Measurements from ENCODE around the gene RAD51B.

Gene RAD51B

DNA sequence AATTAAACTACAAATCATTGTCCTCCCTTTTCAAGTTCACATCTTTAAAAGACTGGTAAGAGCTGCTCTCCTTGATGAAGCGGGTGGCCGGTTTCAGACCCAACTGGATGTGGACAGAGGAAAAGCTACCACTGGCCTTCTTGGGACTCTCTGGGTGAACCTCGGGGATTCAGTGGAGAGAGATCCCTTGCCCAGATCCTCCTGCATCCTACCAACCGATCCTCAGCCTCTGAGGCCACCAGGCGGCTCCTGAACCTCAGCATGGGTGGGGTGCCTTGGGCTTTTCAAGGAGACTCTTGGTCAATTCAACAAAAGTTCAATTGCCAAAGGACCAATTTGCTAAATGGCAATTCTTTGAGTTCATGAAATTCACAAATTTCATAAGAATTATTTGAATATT is 888.8 kb downstream of the RAD51B start:
- DNase-seq, result no peak

DNA sequence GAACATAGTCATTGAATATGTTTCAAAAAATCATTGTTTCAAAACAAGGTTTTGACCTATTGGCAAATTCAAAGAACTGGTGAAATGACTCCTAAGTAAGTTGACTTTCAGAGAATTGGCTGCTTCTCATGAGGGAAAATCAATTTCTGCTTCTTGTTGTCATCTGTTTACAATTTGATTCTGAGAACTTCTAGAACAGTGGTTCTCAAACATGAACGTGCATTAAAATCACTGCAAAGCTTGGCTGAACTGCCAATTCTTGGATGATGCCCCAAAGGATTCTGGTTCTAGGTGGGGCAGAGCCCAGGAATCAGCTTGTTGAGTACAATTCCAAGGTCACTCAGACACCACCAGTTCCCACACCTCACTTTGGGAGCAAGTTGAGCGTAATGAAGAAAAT is 889.4 kb downstream of the RAD51B start:
- DNase-seq, result no peak

- no peak for DNase-seq
Observed at GRCh38 chr14:68710776-68711175, 891.2 kb downstream of the RAD51B start.

- peak; percentile 15 for DNase-seq
Observed at GRCh38 chr14:68711561-68712309, 892.2 kb downstream of the RAD51B start.

DNA sequence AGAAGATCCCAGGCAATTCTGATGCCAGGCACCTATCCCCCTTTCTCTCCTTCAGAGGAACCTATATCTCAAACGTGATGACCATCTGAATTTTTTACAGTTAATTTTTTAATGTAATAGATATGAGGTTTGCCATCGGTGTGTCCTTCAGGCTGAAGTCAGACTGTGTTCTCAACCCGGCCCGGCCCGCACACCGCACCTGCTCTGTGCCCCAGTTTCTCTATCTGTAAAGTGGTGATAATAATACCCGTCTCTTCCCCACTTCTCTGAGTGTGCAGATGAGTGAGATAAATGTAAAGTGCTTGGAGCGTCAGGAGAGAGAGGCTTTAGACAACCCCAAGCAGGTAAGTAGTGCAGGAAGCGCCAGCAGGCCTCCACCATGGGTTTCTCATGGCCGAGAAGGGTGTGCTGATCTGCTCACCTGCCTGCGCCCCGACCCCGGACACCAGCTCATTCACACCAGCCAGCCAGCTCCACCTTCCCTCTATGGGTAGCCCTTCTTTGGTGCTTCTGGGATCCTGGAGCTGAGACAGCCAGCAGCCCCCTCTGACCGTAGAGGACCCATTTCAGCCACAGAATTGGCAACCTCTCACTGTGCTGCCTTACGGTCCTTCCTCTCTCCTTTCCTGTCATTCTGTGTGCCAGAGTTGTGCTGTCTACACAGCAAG is 893.3 kb downstream of the RAD51B start:
- DNase-seq, result no peak

DNA sequence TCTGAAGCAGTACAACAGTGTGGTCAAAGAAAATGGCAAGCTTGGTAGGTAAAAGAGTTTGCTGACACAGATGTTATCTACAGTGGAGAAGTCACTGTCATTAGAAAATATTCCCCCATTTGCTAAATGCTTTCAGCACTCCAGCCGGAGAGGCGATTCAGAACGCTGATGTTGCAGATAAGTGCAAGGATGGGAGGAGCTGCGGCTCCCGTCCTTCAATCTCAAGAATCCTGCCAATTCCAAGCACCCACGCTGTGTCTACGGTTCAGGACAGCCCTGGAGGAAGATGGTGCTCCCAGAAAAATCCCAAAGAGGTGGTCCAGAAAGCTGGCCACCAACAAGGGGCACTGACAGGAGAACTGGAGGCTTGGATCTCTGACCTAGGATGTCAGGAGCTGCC is 894.2 kb downstream of the RAD51B start:
- no peak for DNase-seq

GRCh38 chr14:68714991-68715924 is 895.7 kb downstream of the RAD51B start:
- peak; percentile 17 for DNase-seq

- peak; percentile 72 for DNase-seq
Observed at GRCh38 chr14:68716698-68717097, 897.1 kb downstream of the RAD51B start.

GRCh38 chr14:68718023-68718990 is 898.7 kb downstream of the RAD51B start:
- DNase-seq, result peak; percentile 34

DNA sequence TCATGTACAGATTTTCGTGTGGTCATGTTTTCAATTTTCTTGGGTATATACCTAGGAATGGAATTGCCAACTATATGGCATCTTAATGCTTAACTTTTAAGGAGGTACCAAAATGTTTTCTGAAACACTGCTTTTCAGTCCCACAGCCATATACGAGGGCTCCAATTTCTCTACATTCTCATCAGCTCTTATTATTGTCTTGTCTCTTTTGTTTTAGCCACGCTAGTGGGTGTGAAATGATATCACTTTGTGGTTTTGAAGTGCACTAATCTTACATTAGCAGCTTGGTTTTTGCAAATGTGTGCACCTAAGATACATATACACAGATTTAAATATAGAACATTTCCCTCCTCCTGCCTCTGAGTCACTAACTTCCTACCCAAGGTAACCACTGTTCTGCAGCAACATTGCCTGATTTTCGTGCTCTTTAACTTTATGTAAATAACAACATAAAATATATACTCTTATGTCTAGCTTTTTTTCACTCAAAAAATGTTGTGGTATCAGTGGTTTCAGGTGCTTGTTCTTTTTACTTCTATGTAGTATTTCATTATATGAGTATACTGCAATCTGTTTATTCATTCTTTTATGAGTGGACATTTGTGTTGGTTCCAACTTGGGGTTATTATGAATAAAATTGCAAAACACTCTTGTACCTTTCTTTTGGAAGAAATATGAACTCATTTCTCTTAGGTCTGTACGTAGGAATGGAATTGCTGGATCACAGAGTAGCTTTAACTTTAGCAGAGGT is 900.2 kb downstream of the RAD51B start:
- DNase-seq, result no peak

DNA sequence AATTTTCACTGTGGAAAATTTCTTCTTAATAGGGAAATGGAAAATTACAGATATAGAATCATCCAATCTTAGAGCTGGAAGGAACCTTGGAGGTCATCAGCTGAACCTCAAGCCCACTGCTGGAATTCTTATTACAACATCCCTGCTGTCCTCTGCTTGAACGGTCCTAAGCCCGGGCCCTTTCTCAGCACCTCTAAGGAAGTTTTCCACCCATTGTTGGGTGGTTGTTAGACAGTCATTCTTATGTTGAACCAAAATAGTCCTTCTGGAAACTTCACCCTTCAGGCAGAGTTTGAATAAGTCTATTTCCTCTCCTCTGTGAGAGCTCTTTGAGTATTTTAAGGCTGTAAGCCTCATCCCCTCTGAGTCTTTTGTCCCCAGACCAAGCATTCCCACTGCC is 902.6 kb downstream of the RAD51B start:
- DNase-seq, result no peak

DNA sequence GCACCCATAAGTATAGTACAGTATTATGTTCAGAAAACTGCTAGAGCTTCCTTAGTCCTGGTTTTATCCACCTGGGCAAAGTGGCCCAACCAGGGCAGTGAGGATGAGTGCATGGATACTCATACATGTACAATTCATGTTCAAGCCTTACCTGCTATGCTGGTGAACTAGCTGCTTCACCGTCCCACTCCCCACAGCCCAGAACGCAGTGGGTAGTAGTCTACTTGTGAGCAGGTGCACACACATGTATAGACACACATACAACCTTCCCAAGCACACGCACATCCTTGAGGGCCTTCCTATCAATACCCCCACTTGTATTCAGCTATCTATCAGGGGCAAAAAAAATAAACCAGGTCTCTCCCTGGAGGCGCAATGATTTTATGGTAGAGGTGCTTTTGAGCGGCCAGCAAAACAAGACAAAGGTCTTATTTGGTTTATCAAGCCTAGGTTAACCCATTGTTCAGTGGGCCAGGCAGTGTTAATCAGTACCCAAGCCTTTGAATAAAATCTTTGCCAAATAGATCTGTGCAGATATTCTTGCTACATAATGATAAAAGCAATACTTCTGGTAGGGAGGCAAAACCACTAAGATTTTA is 903.5 kb downstream of the RAD51B start:
- DNase-seq, result no peak

DNA sequence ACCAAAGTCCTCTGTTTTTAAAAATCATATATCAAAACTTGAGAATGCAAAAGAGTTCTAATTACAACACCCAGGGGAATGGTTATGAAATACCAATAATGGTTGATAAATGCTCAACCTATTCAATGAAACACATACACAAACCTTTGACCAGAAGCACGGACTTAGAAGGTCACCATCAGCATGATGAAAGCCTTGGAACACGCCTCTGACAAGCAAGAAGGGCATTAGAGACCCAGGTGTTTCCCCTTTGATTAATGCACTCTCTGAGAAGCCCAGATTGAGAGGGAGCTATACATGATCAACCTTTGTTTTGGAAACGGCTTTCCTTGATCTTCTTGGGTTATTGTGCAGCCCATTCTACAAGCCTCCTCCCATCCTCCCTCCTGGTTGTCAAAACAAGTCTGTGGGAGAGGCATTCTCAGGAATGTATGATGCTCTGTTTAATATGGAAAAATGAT is 904.3 kb downstream of the RAD51B start:
- DNase-seq, result no peak

DNA sequence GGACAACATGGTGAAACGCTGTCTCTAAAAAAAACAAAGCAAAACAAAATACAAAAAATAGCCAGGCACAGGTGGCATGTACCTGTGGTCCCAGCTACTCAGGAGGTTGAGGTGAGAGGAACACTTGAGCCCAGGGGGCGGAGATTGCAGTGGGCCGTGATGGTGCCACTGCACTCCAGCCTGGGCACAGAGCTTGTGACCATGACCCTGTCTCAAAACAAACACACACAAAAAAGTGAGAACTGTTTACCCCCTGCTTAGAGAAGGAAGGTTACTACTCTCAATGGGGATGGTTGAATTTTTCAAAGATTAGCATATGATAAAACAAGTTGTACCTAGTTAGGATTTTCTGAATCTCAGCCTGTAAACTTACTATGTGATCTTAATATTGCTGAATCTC is 905.3 kb downstream of the RAD51B start:
- DNase-seq, result no peak

GRCh38 chr14:68726093-68726695 is 906.6 kb downstream of the RAD51B start:
- DNase-seq, result no peak

- DNase-seq, result no peak
Observed at GRCh38 chr14:68727315-68728047, 907.9 kb downstream of the RAD51B start.

GRCh38 chr14:68728342-68729106 is 908.9 kb downstream of the RAD51B start:
- DNase-seq, result no peak

DNA sequence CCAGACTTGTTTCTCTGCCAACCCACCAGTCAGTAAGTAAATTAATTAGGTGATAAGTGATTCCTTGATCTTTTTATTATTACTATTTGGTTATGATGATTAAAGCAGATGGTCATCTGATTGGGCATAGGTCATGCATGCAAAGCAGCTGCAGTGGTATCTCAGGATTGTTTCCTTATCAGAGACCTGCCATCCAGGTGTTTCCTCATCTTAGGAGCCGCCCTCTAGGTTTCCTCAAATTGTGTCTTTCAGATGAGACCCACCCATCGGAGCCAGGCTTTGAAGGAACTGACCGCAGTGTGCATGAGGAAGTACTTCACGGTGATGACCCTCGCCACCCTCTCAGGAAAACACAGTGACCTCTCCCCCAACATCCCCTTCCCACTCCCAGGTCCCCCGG is 910.0 kb downstream of the RAD51B start:
- DNase-seq, result no peak

GRCh38 chr14:68730348-68730747 is 910.8 kb downstream of the RAD51B start:
- no peak for DNase-seq
